Epithelial cell of prostate (primary cell): ENCODE measurements around the gene CDC6.

Source experiments
- DNase-seq: peaks from one replicate; pipeline ENCODE4 v3.0.0-alpha.2; 2011; ENCODE audit warnings: low read depth, low spot score
- H3K27ac ChIP-seq: fragments of 450-650 bp; 2 replicates; pipeline ENCODE4 v1.5.1; 2017; ENCODE audit warnings: mild to moderate bottlenecking

Gene CDC6

DNA sequence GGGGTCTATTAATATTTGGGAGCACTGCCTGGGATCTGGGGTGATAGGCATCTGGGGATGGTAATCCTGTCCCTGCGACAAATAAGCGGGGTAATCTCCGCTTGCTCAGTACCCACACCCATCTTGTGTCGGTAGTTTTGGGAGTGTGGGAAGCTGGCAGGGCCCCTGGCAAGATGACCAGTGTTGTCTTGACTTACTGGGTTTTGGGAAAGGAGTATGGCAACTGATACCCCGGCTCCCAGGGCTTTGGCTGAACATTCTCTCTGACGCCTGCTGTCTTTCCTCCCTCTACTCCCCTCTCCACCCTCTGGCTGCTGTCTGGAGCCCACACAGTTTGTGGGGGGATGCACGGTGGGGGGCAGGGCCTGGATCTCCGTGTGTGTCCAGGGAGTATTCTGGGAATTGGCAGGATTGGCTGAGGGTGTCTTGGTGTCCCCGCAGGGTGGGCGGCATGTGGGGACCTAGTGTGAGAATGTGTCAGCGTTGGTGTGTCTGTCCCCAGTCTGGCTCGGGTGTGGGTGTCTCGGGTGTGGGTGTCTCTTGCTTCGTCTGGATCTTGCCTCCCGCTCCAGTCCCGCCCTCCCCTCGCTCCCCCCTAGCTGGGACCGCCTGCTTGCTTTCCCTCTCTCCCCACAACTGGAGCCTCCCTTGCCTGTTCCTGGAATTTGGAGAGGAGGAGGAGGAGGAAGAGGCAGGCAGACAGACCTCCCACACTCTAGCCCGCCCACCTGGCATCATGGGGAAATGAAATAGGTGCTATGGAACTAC lies 33.3 kb downstream of the CDC6 start:
- DNase-seq, result no peak
- H3K27ac ChIP-seq, result no peak overlapping the region

DNA sequence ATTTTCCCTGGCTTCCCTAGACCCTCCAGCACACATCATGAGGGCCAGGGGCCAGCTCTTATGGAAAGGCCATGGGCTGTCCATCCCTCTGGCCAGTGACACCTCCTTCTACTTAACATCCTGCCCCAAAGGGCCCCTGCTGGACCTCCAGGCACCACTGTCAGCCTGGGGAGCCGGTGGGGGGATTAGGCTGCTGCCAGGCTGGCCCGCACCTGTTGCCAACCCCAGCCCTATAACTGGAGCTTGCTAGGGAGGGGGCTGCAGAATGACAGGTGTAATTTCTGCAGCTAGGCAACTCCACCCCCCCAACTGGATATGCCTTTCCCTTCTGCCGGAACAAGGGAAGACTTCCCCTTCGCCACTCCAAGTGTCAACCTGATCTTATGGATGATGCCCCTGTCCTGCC lies 33.8 kb downstream of the CDC6 start:
- DNase-seq, result no peak
- H3K27ac ChIP-seq, result no peak overlapping the region

DNA sequence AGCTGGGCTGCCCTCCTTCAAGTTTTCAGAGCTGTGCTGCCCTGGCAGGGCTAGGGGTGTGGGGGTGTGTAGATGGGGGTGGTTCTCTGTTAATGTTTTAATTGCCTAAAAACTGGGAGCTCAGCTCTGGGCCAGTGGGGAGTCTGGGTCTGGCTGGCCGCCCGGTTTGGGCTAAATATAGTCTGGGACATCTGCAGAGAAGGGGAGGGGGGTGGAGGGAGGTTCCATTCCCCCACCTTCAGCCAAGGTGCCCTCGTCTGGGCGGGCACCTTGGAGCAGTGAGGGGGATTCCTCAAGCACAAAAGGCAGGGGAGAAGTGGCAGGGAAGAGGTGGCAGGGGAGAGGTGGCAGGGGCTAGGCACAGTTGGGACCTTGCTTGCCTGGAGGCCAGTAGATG lies 34.3 kb downstream of the CDC6 start:
- DNase-seq, result no peak
- peak overlapping the region; percentile 45 for H3K27ac ChIP-seq

DNA sequence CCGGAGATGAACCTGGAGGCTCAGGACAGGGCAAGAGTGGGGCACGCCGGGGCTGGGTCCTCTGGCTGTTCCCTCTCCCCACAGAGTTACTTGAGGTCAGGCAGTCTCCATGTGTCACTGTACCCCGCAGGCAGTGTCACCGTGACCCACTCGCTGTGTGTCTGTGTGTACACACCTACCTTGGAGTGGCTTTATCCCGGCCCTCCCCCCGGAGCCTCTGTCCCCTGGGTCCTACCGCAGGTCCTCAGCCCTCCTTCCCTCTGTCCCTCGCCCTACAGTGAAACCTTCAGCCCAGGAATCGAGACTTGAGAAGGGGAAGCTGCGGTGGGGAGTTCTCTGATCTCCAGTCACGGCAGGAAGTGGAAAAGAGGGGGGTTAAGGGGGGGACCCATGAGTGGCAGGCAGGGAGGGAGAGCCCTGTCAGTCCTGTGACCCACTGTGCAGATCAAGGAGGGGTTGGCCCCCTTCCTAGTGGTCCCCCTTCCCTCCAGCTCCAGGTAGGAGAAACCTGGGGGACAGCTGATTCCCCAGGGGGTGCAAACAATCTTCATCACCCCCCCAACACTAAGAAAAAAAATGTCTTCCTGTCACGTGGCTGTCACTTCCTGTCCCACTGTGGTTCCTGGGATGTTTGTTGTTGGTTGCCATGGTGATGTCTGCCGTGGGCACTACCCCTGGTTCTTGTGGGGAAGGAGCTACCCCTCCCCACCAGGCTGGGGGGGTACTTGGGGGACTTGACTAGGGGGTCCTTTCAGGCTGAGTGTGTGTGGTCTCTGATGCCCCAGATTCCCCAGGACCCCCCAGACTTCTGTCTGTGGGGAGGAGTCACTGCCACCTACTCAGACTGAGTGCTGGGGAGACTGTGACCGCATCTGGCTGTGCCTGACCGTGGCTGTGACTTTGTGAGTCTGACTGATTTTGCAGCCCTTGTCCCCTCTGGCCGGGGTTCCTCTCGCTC lies 35.0 kb downstream of the CDC6 start:
- DNase-seq, result no peak
- H3K27ac ChIP-seq, result peak overlapping the region; percentile 45

DNA sequence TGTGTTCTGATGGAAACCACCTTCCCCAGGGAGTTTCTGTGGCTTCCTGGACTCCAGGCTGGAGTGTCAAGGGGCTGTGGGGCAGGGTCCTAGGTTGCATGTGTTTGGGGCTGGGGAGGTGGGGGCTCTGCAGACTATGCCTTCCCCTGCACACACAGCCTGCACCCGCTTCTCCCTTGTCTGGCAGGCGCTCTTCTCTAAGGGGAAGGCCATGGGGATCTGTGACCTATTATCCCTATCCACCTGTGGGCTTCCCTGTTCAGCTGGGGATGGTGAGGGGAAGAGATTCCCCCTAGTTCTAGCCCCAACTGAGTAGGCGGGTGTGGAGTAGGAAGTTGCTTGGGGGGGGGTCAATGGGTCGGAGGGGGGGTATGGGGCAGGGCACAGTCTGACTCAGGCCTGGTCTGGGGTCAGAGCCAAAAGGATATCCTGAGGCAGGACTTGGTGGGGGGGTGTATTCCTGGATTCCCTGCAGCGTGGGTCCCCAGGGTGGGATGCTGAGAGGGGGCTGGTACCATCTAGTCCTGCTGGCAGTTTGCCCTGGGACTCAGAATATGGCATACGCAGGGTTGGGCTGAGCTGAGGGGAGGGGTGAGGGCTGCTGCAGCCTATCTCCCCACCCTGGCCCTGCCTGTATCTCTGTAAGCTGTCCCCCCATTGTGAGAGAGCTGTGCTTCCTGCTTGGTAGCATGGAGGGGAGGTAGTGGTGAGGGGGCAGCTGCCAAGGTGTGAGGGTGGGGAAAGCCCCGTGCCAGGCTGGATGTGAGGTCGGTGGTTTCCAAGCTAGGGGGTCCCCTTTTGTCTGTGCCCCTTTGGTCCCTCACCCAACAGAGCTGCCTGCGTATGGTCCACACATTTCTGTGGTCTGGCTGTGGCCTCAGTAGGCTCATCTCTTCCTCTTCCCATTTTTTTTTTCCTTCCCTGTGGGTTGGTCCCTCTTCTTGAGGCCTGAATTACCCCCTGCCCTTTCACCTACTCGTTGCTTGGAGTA lies 36.0 kb downstream of the CDC6 start:
- no peak for DNase-seq
- peak overlapping the region; percentile 45 for H3K27ac ChIP-seq

DNA sequence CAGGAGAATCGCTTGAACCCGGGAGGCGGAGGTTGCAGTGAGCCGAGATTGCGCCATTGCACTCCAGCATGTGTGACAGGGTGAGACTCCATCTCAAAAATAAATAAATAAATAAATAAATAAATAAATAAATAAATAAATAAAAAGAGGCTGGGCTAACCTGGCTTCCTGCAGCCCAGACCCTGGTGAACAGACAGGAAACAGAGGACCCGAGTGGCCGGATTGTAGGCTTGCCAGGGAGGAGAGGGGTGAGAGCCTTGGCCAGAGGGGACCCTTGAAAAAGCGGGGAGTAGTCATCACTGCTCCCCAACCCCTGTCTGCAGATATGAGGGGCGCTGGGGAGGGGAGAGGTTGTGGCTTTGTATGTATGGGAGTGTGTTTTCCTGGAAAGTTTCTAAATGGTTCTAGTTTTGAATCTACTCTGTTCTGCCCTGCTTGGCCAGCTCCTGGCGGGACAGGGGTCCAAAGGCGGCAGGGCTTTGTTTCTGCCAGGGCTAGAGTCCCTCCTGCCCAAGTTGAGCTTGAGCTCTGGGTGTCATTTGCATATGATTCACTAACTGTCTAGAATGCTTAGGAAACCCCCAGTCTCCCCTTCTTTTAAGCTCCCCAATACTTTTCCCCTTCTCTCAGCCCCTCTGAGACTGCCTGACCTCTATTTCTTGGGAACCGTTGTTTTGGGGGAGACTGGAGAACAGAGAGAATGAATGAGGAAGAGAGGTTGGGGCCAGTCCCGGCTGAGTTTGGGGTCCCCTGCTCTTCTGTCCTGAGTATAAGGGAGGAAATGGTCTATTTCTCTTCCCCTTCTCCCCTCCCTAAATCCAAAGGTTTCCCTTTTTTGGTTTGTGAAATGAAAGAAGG lies 37.7 kb downstream of the CDC6 start:
- H3K27ac ChIP-seq, result no peak overlapping the region
- DNase-seq, result no peak

DNA sequence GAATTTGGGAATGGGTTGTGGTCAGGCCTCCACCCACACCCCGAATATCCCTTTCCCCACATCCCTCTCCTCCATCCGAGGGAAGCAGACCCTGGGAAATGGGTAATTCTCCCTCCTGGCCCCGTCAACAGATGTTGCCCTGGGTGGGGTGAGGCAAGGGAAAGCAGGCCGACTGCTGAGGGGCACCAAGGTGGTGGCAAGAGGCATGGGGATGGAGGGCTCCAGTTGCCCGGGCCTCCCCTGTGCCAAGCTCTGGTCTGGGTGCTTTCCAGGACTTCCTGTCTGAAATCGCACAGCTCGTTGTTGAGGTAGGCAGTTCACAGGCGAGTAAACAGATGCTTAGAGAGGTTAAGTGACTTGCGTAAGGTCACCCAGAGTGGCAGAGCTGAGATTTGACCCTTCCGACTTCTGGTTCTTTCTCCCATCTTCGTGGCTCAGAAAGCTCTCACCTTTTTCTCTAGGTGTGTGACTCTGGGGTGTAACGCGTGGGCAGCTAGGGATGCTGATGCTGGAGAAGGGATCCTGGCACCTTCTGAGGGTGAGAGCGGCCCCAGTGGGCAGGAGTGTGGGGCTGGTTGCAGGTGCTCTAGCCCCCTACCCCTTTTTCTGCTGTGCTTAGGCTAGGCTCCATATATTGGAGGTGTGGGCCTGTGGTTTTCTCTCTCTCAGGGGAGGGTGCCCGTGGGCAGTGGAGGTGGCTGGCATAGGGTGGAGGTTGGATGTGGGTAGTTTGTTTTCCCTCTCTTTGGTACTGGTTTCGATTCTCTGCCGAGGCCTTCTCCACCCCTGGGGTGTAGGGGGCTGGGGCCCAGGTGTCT lies 38.5 kb downstream of the CDC6 start:
- DNase-seq, result no peak
- no peak overlapping the region for H3K27ac ChIP-seq

DNA sequence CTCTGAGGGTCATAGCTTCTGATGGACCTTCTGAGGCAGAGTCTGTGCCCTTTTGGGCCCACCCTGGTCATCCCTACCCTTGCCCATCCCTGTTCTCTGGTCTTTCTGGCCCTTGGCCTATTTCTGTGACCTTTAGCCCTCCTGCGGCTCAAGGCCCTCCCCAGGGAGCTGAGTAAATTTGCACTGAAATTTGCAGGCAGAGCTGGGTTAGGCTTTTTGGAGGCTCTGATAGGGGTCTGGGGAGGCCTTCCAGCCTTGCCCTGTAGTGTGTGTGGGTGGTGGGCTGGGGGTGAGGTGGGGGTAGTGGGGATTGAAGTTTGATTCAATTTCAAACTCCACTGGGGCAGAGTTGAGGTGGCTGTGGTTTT lies 39.1 kb downstream of the CDC6 start:
- no peak overlapping the region for H3K27ac ChIP-seq
- DNase-seq, result no peak

DNA sequence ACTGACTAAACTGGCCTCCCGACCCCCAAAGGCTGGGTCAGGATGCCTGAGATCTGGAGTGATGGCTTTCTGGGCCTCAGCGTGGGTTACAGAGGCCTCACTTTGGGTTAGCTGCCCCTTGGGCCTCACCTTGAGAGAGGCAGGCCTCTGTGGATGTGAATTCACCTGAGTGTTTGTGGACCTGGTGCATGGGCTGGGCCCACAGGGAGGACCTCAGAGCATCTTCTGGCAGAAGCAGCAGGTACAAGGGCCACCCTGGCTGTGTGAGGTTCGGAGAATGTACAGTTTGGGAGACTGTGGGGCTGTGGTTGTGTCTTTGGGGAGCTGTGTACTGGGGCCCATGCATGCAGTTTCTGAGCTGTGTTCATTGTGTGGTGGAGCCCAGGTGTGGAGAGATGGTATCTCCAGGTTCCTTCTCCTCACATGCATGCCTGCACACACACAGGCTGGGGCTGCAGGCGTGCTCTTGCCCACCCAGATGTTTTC lies 39.6 kb downstream of the CDC6 start:
- DNase-seq, result no peak
- no peak overlapping the region for H3K27ac ChIP-seq

DNA sequence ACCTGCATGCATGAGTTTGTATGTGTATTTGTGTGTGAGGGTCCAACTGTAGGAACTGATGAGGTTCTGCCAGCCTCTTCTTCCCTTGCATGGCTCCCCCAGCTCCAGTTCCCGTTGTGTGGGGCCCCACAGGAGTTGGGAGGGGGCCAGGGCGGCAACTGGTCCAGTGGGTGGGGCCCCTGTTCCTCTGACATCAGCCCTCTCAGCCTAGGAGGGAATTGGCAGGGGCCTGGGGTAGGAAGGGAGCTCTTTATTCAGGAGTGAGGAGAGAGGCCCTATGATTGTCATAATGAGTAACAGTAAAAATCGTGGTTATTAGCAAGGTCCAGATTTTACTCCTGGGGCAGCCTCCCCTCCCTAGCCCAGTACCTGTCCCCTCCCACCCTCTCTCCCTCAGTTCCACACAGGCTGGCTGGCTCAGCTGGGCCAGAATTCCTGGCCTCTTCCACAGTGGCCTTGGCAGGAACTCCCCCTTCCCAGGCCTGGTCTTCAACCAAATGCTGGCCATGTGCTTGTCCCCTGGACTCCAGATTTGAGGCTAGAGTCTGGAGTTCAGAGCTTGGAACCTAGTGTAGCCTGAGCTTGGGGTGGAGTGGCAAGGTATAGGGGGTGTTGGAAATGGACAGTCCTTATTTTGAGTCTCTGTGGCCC lies 40.2 kb downstream of the CDC6 start:
- DNase-seq, result no peak
- no peak overlapping the region for H3K27ac ChIP-seq

DNA sequence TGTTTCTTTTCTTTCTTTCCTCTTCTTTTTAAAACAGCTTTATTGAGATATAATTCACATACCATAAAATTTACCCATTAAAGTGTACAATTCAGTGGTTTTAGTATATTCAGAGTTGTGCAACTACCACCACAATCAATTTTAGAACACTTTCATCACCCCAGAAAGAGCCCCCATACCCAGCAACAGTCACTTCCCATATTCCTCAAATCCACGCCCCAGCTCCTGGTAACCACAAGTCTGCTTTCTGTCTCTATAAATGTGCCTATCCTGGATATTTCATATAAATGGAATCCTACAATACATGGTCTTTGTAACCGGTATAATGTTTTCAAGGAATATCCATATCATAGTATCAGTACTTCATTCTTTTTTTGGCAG lies 40.7 kb downstream of the CDC6 start:
- DNase-seq, result no peak
- H3K27ac ChIP-seq, result no peak overlapping the region

DNA sequence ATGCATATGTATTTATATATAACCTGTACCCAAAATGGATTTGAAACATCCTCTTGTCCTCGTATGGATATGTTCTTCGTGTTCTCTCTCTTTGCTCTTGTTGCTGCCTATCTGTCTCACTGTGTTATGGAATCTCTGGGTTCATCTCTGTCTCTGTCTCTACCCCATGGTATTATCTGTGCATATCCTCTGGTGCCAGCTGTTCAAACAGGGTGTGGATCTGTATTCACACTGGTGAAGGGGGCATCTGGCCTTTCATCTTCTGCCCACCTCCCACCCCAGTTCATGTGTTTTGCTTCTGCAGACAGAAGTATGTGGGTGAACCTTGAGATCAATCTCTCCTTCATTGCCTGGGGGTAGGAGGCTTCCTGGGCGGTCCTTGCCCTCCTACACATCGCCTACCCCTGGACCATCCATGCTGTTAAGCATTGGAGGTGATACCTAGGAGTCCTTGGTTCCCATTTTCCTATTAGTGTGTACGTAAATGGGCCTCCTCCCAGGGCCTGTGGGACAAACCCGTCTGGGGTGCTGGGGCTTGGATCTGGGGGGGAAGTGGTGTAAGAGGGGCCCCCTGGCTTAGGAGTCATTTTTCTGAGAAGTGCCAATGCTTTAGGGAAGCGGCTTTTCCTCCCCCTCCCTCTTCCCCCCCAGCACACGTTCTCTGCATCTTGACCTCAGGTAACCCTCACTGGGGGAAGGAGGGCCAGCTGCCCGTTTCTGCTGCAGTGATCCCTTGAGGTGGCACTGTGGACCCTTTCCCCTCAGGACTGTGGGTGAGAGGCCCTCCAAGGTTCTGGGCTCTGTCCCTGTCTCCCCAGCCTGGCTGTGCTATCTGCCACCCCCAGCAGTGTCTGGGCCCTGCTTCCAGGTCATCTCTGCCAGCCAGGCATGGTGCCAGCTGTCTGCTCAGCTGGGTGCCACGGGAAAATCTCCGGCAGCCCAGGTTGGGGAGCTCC lies 42.4 kb downstream of the CDC6 start:
- H3K27ac ChIP-seq, result no peak overlapping the region

DNA sequence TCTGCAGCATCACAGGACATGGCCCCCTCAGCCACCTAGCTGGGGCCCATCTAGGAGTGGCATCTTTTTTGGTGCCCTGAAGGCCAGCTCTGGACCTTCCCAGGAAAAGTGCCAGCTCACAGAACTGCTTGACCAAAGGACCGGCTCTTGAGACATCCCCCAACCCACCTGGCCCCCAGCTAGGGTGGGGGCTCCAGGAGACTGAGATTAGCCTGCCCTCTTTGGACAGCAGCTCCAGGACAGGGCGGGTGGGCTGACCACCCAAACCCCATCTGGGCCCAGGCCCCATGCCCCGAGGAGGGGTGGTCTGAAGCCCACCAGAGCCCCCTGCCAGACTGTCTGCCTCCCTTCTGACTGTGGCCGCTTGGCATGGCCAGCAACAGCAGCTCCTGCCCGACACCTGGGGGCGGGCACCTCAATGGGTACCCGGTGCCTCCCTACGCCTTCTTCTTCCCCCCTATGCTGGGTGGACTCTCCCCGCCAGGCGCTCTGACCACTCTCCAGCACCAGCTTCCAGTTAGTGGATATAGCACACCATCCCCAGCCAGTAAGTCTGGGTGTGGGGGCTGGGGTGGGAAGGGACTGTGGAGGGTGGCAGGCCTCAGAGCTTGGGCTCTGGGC lies 43.3 kb downstream of the CDC6 start:
- H3K27ac ChIP-seq, result no peak overlapping the region
- DNase-seq, result no peak

More for the DNA sequence above, 42.4 kb downstream of the CDC6 start:
- DNase-seq, result no peak

DNA sequence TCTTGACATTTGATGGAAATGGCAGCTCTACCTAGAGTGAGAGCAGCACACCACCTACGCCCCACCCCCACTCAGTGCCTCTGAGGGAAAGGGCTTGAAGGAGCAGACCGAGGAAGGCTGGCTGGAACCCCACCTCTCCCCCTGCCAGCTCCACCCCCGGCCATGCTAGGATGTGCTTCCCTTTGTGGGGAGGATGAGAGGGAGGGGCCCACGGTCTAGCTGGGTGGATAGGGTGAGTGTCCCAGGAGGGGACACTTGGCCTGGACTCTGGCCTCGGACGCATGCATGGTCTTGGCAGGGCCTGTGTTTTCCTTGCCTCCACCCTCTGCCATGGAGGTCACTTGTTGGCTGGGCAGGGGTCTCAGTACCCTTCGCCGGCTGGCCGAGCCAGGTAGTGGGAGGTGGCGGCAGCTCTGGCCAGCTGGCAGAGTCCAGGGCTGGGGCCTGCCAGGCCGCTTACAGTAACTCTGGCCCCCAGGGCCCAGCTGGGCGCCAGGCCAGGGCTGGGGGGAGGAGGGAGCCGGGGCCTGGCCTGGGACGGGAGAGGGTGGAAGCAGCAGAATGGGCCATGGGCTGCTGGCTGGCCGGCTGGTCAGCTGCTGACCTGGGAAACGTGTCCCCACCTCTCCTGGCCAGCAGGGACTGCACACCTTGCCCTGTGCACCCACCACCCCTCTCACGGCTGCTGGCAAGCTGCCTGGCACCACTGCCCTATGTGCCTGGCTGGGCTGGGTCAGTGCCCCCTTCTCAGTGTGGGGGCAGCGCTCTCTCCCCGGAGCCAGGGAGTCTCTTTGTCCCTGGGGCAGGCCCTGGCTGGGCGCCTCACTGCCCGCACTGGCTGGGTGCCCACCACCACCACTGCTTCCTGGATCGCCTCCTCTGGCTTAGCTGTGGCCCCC lies 44.3 kb downstream of the CDC6 start:
- H3K27ac ChIP-seq, result no peak overlapping the region
- DNase-seq, result no peak

DNA sequence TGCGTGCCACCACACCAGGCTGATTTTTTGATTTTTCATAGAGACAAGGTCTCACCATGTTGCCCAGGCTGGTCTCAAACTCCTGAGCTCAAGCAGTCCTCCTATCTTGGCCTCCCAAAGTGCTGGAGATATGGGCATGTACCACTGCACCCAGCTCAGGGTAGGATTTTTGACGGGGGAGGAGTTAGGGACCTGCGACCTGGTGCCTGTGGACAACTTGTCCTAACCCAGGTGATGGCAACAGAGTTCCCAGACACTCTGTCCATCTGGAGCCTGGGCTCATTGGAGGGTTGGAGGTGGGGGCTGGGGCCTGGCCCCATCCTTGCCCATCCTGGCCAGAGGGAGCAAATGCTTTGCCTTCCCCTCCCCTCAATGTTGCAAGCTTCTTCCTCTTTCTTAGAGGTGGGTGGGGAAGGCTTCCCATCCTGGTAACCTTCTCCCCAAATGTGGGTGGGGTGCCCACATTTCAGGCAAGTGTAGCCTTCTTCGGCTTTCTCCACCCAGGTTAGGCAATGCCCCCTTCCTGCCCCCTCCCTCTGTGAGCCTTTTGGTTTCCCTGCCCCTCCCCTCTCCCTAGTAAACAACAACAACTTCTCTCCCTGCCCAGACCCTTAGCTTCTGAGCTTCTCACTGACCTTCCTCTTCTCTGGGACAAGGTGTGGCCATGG lies 46.2 kb downstream of the CDC6 start:
- H3K27ac ChIP-seq, result no peak overlapping the region
- no peak for DNase-seq
